Trophoblast cell (in vitro differentiated cells and primary cell): ENCODE data around the gene TMPRSS11E. TPM values are rescaled to one million over a fixed set of nuclear protein-coding genes. Genes with fewer than 3 reads are reported as not detected.
A peak's percentile ranks its signal among the peaks of the same experiment; 100 is the strongest.

Experiments
- DNase-seq, 2 donors: peaks; one replicate each; pipeline ENCODE4 v3.0.0-alpha.2; 2016
- H2AFZ ChIP-seq: 2 replicates; pipeline ENCODE4 v1.6.1; 2013; ENCODE audit warnings: low read length, moderate library complexity, mild to moderate bottlenecking; ENCODE audit not compliant: insufficient read depth, poor library complexity
- H2AK5ac ChIP-seq: 2 replicates; pipeline ENCODE4 v1.6.1; 2013; ENCODE audit warnings: mild to moderate bottlenecking, low read length
- H2BK120ac ChIP-seq: 2 replicates; pipeline ENCODE4 v1.6.1; 2013; ENCODE audit warnings: low read length, mild to moderate bottlenecking, moderate library complexity; ENCODE audit not compliant: insufficient read depth, poor library complexity
- H2BK12ac ChIP-seq: 2 replicates; pipeline ENCODE4 v1.6.1; 2013; ENCODE audit warnings: mild to moderate bottlenecking, low read length, moderate library complexity
- H2BK5ac ChIP-seq: 2 replicates; pipeline ENCODE4 v1.6.1; 2013; ENCODE audit warnings: low read length, low read depth, moderate library complexity, mild to moderate bottlenecking; ENCODE audit not compliant: poor library complexity
- H3K14ac ChIP-seq: 2 replicates; pipeline ENCODE4 v1.6.1; 2013; ENCODE audit warnings: mild to moderate bottlenecking, low read length
- H3K18ac ChIP-seq: 2 replicates; pipeline ENCODE4 v1.6.1; 2013; ENCODE audit warnings: mild to moderate bottlenecking, low read length
- H3K23ac ChIP-seq: 2 replicates; pipeline ENCODE4 v1.6.1; 2013; ENCODE audit warnings: low read length
- H3K27ac ChIP-seq: 2 replicates; pipeline ENCODE4 v1.5.1; 2013; ENCODE audit warnings: low read depth, mild to moderate bottlenecking, inconsistent platforms, low read length, moderate library complexity
- H3K27me3 ChIP-seq: 2 replicates; pipeline ENCODE4 v1.6.1; 2013; ENCODE audit warnings: inconsistent platforms, mild to moderate bottlenecking, low read length, moderate library complexity; ENCODE audit not compliant: insufficient read depth
- H3K36me3 ChIP-seq, 2 experiments: 1 replicate in 1 of 2; 2 replicates in 1 of 2; pipeline ENCODE4 v1.6.1; 2013; ENCODE audit warnings: low read length in 2 of 2, mild to moderate bottlenecking in 2 of 2, moderate library complexity in 1 of 2; ENCODE audit not compliant: insufficient read depth in 2 of 2, control insufficient read depth in 1 of 2
- H3K4ac ChIP-seq: 2 replicates; pipeline ENCODE4 v1.6.1; 2013; ENCODE audit warnings: low read depth, mild to moderate bottlenecking, low read length, moderate library complexity
- H3K4me1 ChIP-seq, 2 experiments: 1 replicate in 1 of 2; 2 replicates in 1 of 2; pipeline ENCODE4 v1.6.1; 2013; ENCODE audit warnings: low read length in 2 of 2, mild to moderate bottlenecking in 2 of 2, moderate library complexity in 1 of 2; ENCODE audit not compliant: insufficient read depth in 2 of 2, control insufficient read depth in 1 of 2
- H3K4me2 ChIP-seq: 2 replicates; pipeline ENCODE4 v1.6.1; 2013; ENCODE audit warnings: inconsistent platforms, mild to moderate bottlenecking, low read length, moderate library complexity
- H3K4me3 ChIP-seq: 2 replicates; pipeline ENCODE4 v1.5.1; 2013; ENCODE audit warnings: mild to moderate bottlenecking, low read depth, low read length, inconsistent platforms
- H3K79me1 ChIP-seq: one replicate; pipeline ENCODE4 v1.6.1; 2013; ENCODE audit warnings: low read length
- H3K79me2 ChIP-seq: 2 replicates; pipeline ENCODE4 v1.6.1; 2013; ENCODE audit warnings: low read length, mild to moderate bottlenecking; ENCODE audit not compliant: control insufficient read depth, insufficient read depth, poor library complexity
- H3K9ac ChIP-seq: 2 replicates; pipeline ENCODE4 v1.6.1; 2013; ENCODE audit warnings: mild to moderate bottlenecking, low read length
- H3K9me3 ChIP-seq: 2 replicates; pipeline ENCODE4 v1.6.1; 2013; ENCODE audit warnings: low read depth, mild to moderate bottlenecking, control low read depth, inconsistent platforms, low read length; ENCODE audit not compliant: insufficient read depth
- H4K12ac ChIP-seq: 2 replicates; pipeline ENCODE4 v1.6.1; 2013; ENCODE audit warnings: low read depth, mild to moderate bottlenecking, low read length, moderate library complexity
- H4K8ac ChIP-seq: 2 replicates; pipeline ENCODE4 v1.6.1; 2013; ENCODE audit warnings: low read depth, mild to moderate bottlenecking, low read length, moderate library complexity
- H4K91ac ChIP-seq: one replicate; pipeline ENCODE4 v1.6.1; 2013; ENCODE audit warnings: low read depth, mild to moderate bottlenecking, low read length, moderate library complexity
- WGBS: extraction: QIAGEN DNeasy Blood & Tissue Kit; methylation state at CpG from one replicate; pipeline ENCODE4 v1.1.7; 2013; ENCODE audit warnings: missing lambda C conversion rate; ENCODE audit not compliant: insufficient read length, insufficient coverage; ENCODE audit errors: extremely low coverage; 5-methylcytosine and 5-hydroxymethylcytosine counted together
- polyA plus RNA-seq: library from polyadenylated mRNA; stranded (reverse); fragments of 200-250 nt; gene quantifications from 2 replicates; pipeline ENCODE4 v1.2.3, GENCODE V29; 2013

The TMPRSS11E gene, protein sequence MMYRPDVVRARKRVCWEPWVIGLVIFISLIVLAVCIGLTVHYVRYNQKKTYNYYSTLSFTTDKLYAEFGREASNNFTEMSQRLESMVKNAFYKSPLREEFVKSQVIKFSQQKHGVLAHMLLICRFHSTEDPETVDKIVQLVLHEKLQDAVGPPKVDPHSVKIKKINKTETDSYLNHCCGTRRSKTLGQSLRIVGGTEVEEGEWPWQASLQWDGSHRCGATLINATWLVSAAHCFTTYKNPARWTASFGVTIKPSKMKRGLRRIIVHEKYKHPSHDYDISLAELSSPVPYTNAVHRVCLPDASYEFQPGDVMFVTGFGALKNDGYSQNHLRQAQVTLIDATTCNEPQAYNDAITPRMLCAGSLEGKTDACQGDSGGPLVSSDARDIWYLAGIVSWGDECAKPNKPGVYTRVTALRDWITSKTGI
- polyA plus RNA-seq, result 2.1 and 2.7 TPM in 2 replicates

DNA sequence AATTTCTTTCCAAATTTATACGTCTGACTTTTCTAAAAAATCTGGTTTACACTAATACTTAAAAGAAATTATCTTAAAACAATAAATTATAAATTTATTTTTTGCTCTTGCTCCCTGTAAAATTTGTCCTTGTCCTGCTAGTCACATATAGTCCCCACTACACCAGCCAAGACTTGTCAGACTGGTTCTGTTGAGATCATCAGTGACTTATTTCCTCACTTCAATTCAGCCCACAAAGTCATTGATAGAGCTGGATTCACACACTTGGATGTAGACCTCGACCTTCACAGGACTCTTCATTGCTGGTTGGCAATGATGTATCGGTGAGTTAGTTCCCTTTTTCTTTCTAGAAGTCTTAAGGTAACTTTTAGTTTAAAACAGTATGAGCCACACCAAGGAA, at the start of gene TMPRSS11E:
Gene TMPRSS11E (plus strand): TSS at position 263 of the 400 bp plus-strand sequence. CDS start 50 bp downstream, at position 313.
- no peak within 1 kb of the TSS for H2BK120ac ChIP-seq
- H3K14ac ChIP-seq, result no peak within 1 kb of the TSS
- no peak within 1 kb of the TSS for H2BK12ac ChIP-seq
- H3K27me3 ChIP-seq, result no peaks in the 10 kb centered on the region
- no peak within 1 kb of the TSS for H3K23ac ChIP-seq
- H4K12ac ChIP-seq, result no peak within 1 kb of the TSS
- H3K36me3 ChIP-seq, result no peaks in the 10 kb centered on the region
- no peak within 1 kb of the TSS for H3K4me3 ChIP-seq
- H3K18ac ChIP-seq, result no peak within 1 kb of the TSS
- H2AK5ac ChIP-seq, result no peak within 1 kb of the TSS
- H3K4me2 ChIP-seq, result no peak within 1 kb of the TSS
- no peak within 1 kb of the TSS for H2BK5ac ChIP-seq
- no peaks in the 10 kb centered on the region for H3K4me1 ChIP-seq
- no peaks in the 10 kb centered on the region for H3K79me1 ChIP-seq
- no peak within 1 kb of the TSS for H4K8ac ChIP-seq
- H2AFZ ChIP-seq, result no peak within 1 kb of the TSS
- peak; percentile 29 to 58 for DNase-seq
- no CpG with 5 or more reads among the region's 3 CpGs for WGBS
- no peak within 1 kb of the TSS for H4K91ac ChIP-seq
- no peak within 1 kb of the TSS for H3K4ac ChIP-seq
- no peaks in the 10 kb centered on the region for H3K9me3 ChIP-seq
- no peak within 1 kb of the TSS for H3K9ac ChIP-seq
- no peaks in the 10 kb centered on the region for H3K79me2 ChIP-seq
- no peak within 1 kb of the TSS for H3K27ac ChIP-seq

DNA sequence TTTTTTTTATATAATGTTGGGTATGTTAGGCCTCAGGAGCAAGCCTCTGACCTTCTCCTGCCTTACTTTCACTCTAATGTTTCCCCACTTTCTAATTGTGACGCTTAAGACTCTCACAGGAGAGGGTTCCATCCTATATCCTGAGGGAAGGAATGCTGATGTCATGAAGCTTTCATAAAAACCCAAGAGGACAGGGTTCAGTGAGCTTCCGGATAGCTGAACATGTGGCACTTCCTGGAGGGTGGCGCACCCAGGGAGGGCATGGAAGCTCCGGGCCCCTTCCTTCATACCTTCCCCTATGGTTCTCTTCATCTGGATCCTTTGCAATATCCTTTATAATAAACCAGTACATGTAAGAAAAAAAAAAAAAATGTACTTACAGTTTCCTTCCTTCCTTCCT, 48.0 kb upstream of the TMPRSS11E start:
- H4K8ac ChIP-seq, result no peak overlapping the region
- H3K4me3 ChIP-seq, result no peak overlapping the region
- H4K12ac ChIP-seq, result no peak overlapping the region
- H3K36me3 ChIP-seq, result no peaks in the 10 kb centered on the region
- no peak overlapping the region for H3K4me2 ChIP-seq
- WGBS, result no CpG with 5 or more reads among the region's 4 CpGs
- H2BK12ac ChIP-seq, result no peak overlapping the region
- no peak overlapping the region for H2BK5ac ChIP-seq
- no peak overlapping the region for H2BK120ac ChIP-seq
- H3K79me2 ChIP-seq, result no peaks in the 10 kb centered on the region
- H3K18ac ChIP-seq, result no peak overlapping the region
- no peak overlapping the region for H2AK5ac ChIP-seq
- no peaks in the 10 kb centered on the region for H3K4me1 ChIP-seq
- H4K91ac ChIP-seq, result no peak overlapping the region
- no peak overlapping the region for H3K23ac ChIP-seq
- DNase-seq, result no peak
- H3K4ac ChIP-seq, result no peak overlapping the region
- H3K79me1 ChIP-seq, result no peaks in the 10 kb centered on the region
- no peak overlapping the region for H3K9ac ChIP-seq
- no peak overlapping the region for H2AFZ ChIP-seq
- H3K9me3 ChIP-seq, result no peaks in the 10 kb centered on the region
- no peak overlapping the region for H3K14ac ChIP-seq
- no peak overlapping the region for H3K27ac ChIP-seq
- no peaks in the 10 kb centered on the region for H3K27me3 ChIP-seq

DNA sequence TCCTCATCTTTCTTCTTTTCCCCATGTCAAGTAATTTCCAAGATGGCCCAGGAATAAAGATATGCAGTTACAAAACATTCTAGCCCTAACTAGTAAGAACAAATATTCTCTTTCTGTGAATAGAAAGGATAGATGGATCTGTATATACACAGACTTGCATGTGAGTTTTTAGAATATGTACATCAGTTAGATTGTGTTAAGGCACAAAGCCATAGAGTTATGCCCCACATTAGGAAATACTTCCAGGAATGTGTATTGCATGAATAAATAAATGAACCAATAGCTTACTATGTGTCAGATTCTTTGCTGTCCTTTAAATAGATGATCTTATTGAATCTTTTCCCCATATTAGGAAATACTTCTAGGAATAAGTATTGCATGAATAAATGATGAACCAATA, 46.0 kb upstream of the TMPRSS11E start:
- Histone ChIP-seq H2AFZ (no peak overlapping the region), H3K23ac (no peak overlapping the region), H4K91ac (no peak overlapping the region), H4K12ac (no peak overlapping the region), H4K8ac (no peak overlapping the region), H2AK5ac (no peak overlapping the region), H3K79me1 (no peaks in the 10 kb centered on the region), H3K9ac (no peak overlapping the region), H2BK5ac (no peak overlapping the region), H3K4ac (no peak overlapping the region), H3K27me3 (no peaks in the 10 kb centered on the region), H3K18ac (no peak overlapping the region), H3K4me2 (no peak overlapping the region), H3K36me3 (no peaks in the 10 kb centered on the region), H2BK120ac (no peak overlapping the region), H3K9me3 (no peaks in the 10 kb centered on the region), H3K4me3 (no peak overlapping the region), H3K14ac (no peak overlapping the region), H3K79me2 (no peaks in the 10 kb centered on the region), H2BK12ac (no peak overlapping the region), H3K27ac (no peak overlapping the region), H3K4me1 (no peaks in the 10 kb centered on the region)
- no peak for DNase-seq

DNA sequence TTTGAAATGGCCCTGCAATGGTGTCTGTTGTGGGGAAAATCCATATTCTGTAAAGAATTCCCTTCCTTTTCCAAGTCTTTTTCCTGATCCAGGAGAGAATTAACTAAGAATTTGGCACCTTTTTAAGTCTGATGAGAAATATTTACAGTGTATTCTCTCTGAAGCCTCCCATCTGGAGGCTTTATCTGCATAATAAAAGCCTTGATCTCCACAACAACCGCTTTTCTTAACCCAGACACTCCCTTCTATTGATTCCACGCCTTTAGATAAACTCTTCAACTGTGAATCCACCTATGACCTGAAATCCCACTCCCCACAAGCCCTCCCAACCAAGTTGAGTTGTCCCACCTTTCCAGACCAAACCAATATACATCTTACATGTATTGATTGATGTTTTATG, 43.1 kb upstream of the TMPRSS11E start:
- Histone ChIP-seq H3K23ac (no peak overlapping the region), H2BK120ac (no peak overlapping the region), H2BK5ac (no peak overlapping the region), H4K8ac (no peak overlapping the region), H2AK5ac (no peak overlapping the region), H2AFZ (no peak overlapping the region), H3K27me3 (no peaks in the 10 kb centered on the region), H3K79me2 (no peaks in the 10 kb centered on the region), H4K12ac (no peak overlapping the region), H3K4me2 (no peak overlapping the region), H3K36me3 (no peaks in the 10 kb centered on the region), H3K4ac (no peak overlapping the region), H3K4me1 (no peaks in the 10 kb centered on the region), H3K18ac (no peak overlapping the region), H3K27ac (no peak overlapping the region), H3K14ac (no peak overlapping the region), H4K91ac (no peak overlapping the region), H3K9me3 (no peaks in the 10 kb centered on the region), H3K79me1 (no peaks in the 10 kb centered on the region), H3K4me3 (no peak overlapping the region), H2BK12ac (no peak overlapping the region), H3K9ac (no peak overlapping the region)
- DNase-seq, result no peak
- no CpG with 5 or more reads among the region's 2 CpGs for WGBS
